Stimulated activated CD8-positive, alpha-beta memory T cell treated with anti-CD3 and anti-CD28 coated beads, Interleukin-15, amount 100 ng/mL, for 4 hours (primary cell): ENCODE measurements around the gene CSF2RB.
"Not testable (repeated sequence)": the region's sequence is repeated elsewhere in the genome, so short reads cannot be mapped to it uniquely, and the experiment has no call there.

Experiments used
- DNase-seq, 2 donors: peaks; one replicate each; pipeline ENCODE4 v3.0.0-alpha.2; 2020; ENCODE audit warnings: low read depth in 2 of 2

Gene CSF2RB

DNA sequence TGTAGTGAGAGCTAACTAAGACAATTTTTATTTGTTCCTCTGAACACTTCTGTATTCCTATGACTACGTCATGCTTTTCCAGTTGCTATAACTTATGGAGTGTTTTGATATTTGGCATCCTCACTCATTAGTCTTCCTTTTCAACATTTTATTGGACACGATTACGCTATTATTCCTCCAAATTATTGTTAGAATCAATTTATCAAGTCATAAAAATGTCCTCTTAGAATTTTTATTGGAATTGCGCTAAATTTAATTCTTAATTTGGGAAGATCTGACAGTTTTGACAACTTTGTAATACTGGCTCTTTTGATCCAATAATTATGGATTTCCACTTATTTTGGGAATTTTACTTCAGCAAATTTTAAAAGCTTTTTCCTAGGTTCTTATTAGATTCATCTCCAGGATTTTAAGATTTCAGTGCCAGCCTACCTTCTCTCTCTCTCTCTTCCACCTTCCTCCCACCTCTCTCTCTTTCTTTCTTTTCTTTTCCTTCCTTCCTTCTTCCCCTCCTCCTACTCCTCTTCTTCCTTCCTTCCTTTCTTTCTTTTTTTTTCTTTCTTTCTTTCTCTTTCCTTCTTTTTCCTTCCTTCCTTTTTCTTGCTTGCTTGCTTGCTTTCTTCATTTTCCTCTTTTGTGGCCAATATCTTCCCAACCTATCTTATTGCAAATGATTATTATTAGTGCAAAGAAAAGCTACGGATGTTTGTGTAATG lies 55.0 kb downstream of the CSF2RB start:
- no peak for DNase-seq

DNA sequence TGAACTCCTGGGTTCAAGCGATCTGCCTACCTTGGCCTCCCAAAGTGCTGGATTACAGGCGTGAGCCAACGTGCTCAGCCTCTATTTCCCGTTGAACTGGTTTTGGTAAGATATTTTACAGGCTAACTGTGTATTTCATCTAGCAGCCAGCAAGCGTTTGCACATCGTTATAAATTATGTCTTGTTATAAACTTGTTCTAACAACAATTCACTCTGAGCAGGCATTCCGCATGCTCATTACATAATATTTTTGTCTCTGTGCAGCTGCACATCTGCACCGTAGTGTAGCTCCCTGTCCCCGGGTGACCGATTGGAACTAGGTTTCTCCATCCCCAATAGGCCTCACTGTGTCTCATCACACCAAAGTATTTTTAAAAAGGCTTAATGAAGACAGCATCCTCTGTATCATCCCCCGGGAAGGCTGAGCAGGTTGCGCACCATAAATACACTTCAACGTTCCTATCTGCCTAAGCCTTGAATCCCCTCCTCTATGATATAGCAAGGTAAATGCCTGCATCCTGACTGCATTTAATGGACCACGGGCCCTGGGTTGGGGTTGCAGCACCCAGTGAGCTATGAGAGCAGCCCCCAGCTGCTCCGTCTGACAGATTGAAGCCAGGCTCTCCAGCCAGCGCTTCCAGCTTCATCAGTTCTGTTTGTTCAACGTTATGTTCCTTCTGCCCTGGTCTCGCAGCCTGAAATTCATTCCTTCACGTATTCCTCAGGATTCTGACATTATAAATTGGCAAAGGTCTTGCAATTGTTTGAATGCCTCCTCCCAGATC lies 58.1 kb downstream of the CSF2RB start:
- DNase-seq: no peak

DNA sequence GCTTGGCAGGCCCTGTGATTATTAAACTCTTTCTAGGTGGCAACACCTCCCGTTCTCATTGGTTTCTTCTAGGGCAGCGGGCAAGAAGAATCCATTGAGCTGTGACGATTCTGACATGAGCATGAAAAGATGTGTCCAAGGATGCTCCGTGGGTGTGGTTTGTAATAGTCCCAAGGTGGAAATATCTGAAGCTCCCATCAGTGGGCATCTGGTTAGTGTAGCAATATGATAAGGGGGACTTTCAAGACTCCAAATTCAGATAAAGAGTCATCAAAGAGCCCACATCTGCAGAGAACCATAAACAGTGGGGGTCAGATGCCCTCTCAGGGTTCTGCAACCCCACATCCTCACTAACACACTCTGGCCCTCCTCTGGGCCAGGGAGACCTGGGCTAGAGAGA lies 63.2 kb downstream of the CSF2RB start:
- no peak for DNase-seq

DNA sequence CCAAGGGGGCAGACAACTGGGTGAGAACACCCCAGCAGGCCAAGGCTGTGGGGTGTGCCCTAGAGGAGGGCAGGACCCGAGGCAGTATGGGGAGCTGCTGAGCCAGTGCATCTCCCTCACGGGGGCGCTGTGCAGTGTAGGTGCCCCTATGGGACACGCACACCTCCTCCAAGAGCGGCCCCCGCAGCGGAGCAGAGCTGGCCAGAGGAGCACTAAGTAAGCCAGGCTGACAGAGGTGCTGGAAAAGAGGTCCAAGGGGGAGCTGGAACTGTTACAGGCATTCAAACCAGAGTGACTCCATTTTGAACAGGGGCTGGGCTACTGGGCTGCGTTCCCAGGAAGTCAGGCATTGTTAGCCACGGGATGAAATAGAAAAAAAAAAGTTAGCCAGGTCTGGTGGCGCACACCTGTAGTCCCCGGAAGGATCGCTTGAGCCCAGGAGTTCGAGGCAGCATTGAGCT lies 64.0 kb downstream of the CSF2RB start:
- peak; percentile 66 to 67 for DNase-seq

DNA sequence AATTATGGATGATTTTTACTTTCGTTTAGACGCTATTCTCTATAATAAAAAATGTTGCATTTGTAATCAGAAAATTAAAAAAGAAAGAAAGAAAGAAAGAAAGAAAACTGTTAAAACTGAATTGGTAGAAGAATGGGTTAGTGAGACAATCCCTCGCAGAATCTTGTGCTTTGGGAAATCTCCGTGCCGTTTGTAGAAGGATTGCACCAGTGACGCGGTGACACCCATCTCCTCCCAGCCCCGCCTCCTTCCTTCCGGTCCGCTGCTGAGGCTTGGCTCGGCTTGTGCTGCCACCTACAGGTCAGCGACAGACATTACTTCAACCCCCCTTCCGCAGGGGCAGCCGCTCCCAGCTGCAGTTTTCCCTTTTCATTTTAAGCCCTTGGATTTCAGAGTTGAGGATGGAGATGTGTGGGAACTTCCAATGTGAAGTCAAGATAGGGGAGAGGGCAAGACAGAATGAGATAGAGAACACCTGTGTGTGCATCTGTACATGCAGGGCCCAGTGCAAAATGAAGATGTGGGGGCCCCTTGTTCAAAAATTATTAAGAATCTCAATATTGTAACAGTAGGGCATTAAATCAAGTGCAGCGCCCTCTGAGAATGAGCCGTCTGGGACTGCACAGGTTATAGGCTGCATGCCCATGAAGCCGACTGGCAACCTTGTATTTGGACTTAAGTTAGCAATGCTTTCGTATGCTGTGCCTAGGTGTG lies 64.7 kb downstream of the CSF2RB start:
- DNase-seq: peak; percentile 67 to 81

DNA sequence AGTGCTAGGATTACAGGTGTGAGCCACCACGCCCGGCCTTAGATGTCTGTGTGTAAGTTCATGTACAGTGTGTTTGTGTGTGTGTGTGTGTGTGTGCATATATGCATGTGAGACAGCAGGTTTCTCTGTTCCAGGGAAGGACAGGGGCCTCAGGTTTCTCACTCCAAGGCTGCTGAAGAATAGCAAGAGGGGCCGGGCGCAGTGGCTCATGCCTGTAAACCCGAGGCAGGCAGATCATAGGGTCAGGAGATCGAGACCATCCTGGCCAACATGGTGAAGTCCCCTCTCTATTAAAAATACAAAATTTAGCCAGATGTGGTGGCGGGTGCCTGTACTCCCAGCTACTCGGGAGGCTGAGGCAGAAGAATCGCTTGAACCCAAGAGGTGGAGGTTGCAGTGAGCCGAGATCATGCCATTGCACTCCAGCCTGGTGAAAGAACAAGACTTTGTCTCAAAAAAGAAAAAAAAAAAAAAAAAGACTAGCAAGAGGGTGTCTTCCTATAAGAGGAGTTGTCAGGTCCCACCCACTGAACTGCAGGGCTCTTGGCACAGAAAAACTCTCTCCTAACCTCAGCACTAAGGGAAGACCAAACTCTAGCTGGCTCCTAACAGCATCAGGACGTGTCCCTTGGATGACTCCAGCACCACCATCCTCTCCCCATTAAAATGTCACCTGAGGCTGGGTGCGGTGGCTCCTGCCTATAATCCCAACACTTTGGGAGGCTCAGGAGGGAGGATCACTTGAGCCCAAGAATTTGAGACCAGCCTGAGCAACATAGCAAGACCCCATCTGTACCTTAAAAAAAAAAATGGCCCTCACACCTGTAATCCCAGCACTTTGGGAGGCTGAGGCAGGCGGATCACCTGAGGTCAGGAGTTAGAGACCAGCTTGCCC lies 65.8 kb downstream of the CSF2RB start:
- no peak for DNase-seq

DNA sequence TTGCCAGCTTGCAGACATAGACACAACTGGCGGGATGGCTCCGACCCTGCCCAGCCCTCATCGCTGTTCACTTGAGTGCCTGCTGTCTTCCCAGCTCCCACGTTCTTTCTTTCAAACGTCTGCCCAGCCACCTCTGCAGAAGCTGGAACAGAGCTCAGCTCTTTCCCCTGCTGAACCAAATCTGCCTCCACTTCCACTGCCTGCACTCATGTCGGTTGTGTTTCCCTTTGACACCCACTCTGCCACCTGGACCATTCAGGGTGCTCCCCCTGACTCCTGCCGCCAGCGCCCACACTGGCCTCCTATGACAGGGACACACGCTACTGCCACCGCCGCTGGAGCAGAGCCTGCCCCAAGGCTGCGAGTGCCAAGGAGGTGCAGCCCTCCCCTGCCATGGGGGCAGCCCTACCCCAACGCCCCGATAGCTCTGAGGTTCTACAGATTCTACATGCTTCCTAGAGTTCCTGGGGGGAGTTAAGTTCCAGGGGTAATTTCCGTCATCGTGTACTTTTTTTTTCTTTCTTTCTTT lies 67.9 kb downstream of the CSF2RB start:
- no peak for DNase-seq

DNA sequence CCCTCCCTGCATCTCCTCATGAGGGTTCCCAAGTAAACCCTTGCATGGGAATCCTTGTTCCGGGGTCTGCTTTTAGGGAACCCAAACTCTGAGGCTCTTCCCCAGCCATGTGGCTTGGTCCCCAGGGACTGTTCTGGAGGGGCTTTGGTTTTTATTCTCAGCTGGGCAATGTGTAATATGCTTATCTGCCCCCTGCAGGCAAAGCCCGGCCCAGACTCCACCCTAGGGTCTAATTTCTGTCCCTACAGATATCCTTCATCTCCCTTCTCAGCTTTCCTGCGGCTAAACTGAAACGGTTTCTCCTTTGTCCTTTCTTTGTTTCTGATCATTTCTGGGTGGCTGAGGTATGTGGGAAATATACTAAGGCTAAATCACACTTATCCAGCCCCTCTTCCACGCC lies 68.7 kb downstream of the CSF2RB start:
- DNase-seq: no peak

DNA sequence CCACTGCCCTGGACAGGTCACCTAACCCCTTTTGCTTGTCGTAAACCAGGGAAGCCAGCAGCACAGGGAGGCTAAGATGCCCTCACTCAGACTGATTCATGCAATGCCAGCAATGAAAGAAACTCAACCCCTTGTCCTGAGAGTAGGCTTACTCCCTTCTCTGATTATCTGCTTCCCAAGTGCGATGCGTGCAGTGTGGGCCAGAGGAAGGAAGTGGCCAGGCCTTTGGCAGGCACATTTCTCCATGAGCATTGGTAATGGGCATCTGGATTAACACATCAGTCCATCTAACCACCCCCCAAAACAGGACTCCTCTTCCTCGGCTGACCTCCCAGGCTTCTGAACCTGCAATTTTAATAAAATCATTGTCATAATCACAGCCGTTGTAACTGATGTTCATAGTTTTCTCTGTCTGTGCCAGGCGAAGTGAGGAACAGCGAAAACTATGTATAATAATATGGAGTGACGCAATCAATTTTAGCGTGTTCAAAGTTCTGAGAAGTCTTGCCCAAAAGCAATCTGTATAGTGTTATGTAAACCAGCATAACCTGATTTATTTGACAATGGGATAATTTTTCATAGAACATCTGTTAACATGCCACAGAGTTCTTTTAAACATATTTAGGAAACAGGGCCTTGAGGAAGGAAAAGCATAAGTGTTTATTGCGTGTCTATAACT lies 71.9 kb downstream of the CSF2RB start:
- DNase-seq: no peak

DNA sequence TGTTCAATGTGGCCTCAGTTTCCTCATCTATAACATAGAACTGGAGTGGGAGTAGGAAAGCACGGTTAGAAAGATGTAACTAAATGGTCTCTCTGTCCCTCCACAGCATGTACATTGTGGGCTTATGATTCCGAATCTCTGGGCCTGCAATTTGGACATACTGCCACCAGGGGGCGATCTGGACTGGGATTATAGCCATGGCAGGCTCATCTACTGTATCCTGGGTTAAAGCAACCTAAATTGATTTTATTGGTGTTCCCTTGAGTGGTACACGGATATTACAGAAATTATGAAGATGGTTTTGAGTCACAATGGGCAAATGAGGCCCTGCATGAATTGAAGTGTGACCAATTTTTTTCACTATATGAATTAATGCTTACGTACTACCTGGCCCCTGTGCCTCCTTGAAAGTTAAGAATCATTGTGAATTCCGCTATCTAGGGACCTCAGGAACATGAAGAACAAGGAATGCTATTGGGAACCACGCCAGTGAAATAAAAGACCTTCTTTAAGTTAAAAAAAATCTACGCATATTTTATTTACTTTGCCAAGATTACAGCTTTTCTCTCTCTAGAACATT lies 72.9 kb downstream of the CSF2RB start:
- DNase-seq: no peak

DNA sequence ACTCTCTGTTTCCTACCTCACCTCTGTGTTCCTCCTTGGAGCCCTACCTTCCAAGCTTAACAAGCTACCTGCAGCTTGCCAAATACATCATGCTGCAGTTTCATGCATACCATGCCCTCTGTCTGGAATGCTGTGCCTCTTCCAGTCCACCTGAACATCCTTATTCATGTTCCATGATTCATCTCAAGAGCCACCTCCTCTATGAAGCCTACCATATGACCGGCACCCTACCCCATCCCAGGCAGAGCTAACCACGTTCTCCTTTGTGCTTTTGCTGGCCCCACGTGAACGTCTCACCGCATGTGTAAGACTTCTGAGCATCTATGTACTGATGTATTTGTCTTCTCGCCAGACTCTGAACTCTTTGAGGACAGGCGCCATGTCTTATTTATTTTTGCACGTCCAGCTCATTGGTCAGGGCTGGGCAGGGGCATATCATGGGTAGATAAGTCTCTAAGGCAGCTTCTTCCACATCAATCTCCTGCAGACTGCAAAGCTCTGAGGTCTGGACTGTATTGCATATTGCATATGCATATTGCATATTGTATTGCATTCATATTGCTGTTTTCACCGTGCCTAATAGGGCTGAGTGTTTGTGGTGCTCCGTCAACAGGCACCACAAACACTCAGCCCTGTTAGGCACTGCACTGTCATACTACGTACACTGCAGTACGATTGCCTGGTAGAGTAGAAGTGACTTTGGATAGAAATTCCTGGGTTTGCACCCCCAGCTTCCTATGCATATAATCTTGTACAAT lies 74.8 kb downstream of the CSF2RB start:
- no peak for DNase-seq

DNA sequence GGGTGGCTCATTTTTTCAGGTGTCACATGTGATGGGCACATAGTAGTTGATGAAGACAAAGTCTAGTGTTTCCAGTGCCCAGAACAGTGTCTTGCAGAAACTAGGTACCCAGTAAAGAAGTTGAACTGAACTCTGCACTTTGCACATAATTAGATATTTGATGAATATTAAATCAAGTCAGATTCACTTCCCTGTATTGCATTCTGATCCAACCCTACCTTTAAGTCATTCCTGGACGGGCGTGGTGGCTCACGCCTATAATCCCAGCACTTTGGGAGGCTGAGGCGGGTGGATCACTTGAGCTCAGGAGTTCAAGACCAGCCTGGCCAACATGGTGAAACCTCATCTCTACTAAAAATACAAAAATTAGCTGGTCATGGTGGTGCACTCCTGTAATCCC lies 75.6 kb downstream of the CSF2RB start:
- not testable (repeated sequence) for DNase-seq
